HG03575 (cell line): ENCODE measurements around the gene ARL14EPL.
"Not testable (repeated sequence)": the region's sequence is repeated elsewhere in the genome, so short reads cannot be mapped to it uniquely, and the experiment has no call there.

ENCODE experiments used
- ATAC-seq: cut with Tn5 transposase; IDR thresholded peaks from one replicate; pipeline ENCODE4 v1.9.1; 2021; ENCODE audit not compliant: unreplicated experiment, insufficient number of reproducible peaks, low FRiP score; ENCODE audit errors: extremely low read depth

ARL14EPL gene

GRCh38 chr5:116044073-116044472, 11.8 kb downstream of the ARL14EPL start:
- ATAC-seq: no peak

GRCh38 chr5:116045821-116046220, 13.5 kb downstream of the ARL14EPL start:
- no peak for ATAC-seq

- ATAC-seq: no peak
These were observed 14.0 kb downstream of the ARL14EPL start for GRCh38 chr5:116046261-116046660.

GRCh38 chr5:116046823-116047222, 14.6 kb downstream of the ARL14EPL start:
- no peak for ATAC-seq

GRCh38 chr5:116058346-116058936, 26.2 kb downstream of the ARL14EPL start:
- no peak for ATAC-seq

- ATAC-seq: no peak
These were observed 30.1 kb downstream of the ARL14EPL start for GRCh38 chr5:116062352-116062751.

GRCh38 chr5:116063950-116064349, 31.7 kb downstream of the ARL14EPL start:
- ATAC-seq: no peak

GRCh38 chr5:116068028-116068632, 35.9 kb downstream of the ARL14EPL start:
- ATAC-seq: no peak

GRCh38 chr5:116071211-116071610, 38.9 kb downstream of the ARL14EPL start:
- no peak for ATAC-seq

GRCh38 chr5:116075191-116075831, 43.0 kb downstream of the ARL14EPL start:
- ATAC-seq: no peak

GRCh38 chr5:116076496-116076895, 44.2 kb downstream of the ARL14EPL start:
- ATAC-seq: peak; percentile 99

GRCh38 chr5:116078199-116078598, 45.9 kb downstream of the ARL14EPL start:
- no peak for ATAC-seq

- peak; percentile 18 for ATAC-seq
These were observed 52.0 kb downstream of the ARL14EPL start for GRCh38 chr5:116084287-116084691.

GRCh38 chr5:116084871-116085715, 52.8 kb downstream of the ARL14EPL start, which contains the start of gene COMMD10:
COMMD10 (plus strand) TSS chr5:116085025.
- peak; percentile 72 for ATAC-seq

GRCh38 chr5:116086309-116086708, 54.0 kb downstream of the ARL14EPL start:
- not testable (repeated sequence) for ATAC-seq

- ATAC-seq: no peak
These were observed 55.8 kb downstream of the ARL14EPL start for GRCh38 chr5:116088062-116088461.

GRCh38 chr5:116090302-116090701, 58.0 kb downstream of the ARL14EPL start:
- ATAC-seq: no peak

GRCh38 chr5:116091416-116091815, 59.1 kb downstream of the ARL14EPL start:
- ATAC-seq: no peak

GRCh38 chr5:116097301-116097700, 65.0 kb downstream of the ARL14EPL start:
- no peak for ATAC-seq
